Stimulated activated CD8-positive, alpha-beta memory T cell treated with anti-CD3 and anti-CD28 coated beads, Interleukin-15, amount 100 ng/mL, for 4 hours (primary cell): ENCODE measurements around the gene NOL4L.

ENCODE experiments used
- DNase-seq, 2 donors: peaks; one replicate each; pipeline ENCODE4 v3.0.0-alpha.2; 2020; ENCODE audit warnings: low read depth in 2 of 2

The NOL4L gene

GRCh38 chr20:32444474-32445220 lies 140.5 kb downstream of the NOL4L start:
- no peak for DNase-seq

- no peak for DNase-seq
These were observed 141.7 kb downstream of the NOL4L start for GRCh38 chr20:32443386-32443974.

- no peak for DNase-seq
These were observed 142.3 kb downstream of the NOL4L start for GRCh38 chr20:32442630-32443373.

- no peak for DNase-seq
These were observed 143.5 kb downstream of the NOL4L start for GRCh38 chr20:32441638-32442037.

GRCh38 chr20:32440758-32441078 lies 144.4 kb downstream of the NOL4L start:
- DNase-seq = no peak

- no peak for DNase-seq
These were observed 144.9 kb downstream of the NOL4L start for GRCh38 chr20:32440069-32440757.

- DNase-seq = no peak
These were observed 145.9 kb downstream of the NOL4L start for GRCh38 chr20:32439132-32439829.

GRCh38 chr20:32438331-32438858 lies 146.7 kb downstream of the NOL4L start:
- no peak for DNase-seq

GRCh38 chr20:32437391-32438074 lies 147.6 kb downstream of the NOL4L start:
- DNase-seq = no peak

- no peak for DNase-seq
These were observed 148.2 kb downstream of the NOL4L start for GRCh38 chr20:32436968-32437367.

GRCh38 chr20:32436142-32436861 lies 148.8 kb downstream of the NOL4L start:
- DNase-seq = no peak

GRCh38 chr20:32435449-32436107 lies 149.6 kb downstream of the NOL4L start:
- no peak for DNase-seq

GRCh38 chr20:32434434-32434833 lies 150.7 kb downstream of the NOL4L start:
- DNase-seq = no peak

- no peak for DNase-seq
These were observed 151.7 kb downstream of the NOL4L start for GRCh38 chr20:32433311-32434021.

GRCh38 chr20:32432277-32432676 lies 152.9 kb downstream of the NOL4L start:
- no peak for DNase-seq

- no peak for DNase-seq
These were observed 153.7 kb downstream of the NOL4L start for GRCh38 chr20:32431457-32431856.

GRCh38 chr20:32429745-32430360 lies 155.3 kb downstream of the NOL4L start:
- DNase-seq = no peak

GRCh38 chr20:32429343-32429742 lies 155.8 kb downstream of the NOL4L start:
- no peak for DNase-seq

GRCh38 chr20:32427996-32428395 lies 157.1 kb downstream of the NOL4L start:
- DNase-seq = no peak
